ENCODE results near the gene TELO2.
"Not testable (repeated sequence)": the region's sequence is repeated elsewhere in the genome, so short reads cannot be mapped to it uniquely, and the experiment has no call there.

Gene TELO2

GRCh38 chr16:1459967-1460366 is 33.2 kb upstream of the TELO2 start:
- TF ChIP-seq TAF1 (IDR thresholded peaks at IDR 0.05; ENCODE audit: borderline replicate concordance, low read depth, low read length): no peak
- TF ChIP-seq POLR2AphosphoS5 (IDR thresholded peaks at IDR 0.05; ENCODE audit: low read depth, low read length): no peak
- TF ChIP-seq POLR2A (IDR thresholded peaks at IDR 0.05; ENCODE audit: low read depth, low read length): no peak
- DNase-seq (ENCODE audit: insufficient read length) (no peak), FAIRE-seq (no peak)

DNA sequence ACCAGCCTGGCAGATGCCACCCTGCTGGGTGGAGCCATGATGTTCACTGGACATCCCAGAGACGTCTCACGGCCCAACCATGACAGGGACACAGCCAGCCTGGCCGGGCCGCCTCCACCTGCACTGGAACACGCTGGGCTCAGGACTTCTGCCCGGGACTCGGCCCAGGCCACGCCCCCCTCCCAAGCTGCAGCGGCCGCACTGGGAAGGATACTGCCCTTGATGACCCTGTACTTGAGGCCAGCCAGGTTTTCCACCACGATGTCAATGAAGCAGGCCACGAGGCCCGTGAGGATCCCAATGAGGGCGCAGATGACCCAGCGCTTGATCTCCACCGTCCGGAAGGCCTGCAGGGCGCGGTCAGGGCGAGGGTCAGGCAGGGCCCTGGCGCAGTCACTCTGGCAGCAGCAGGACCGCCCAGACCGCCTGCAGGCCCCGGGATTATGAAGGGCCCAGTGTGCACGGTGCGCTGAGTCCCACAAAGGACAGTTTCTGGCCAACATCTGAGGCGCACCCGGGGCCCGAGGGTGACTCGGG is 32.5 kb upstream of the TELO2 start:
- TF ChIP-seq TAF1 (IDR thresholded peaks at IDR 0.05; ENCODE audit: borderline replicate concordance, low read depth, low read length): no peak
- TF ChIP-seq POLR2A (IDR thresholded peaks at IDR 0.05; ENCODE audit: low read depth, low read length): no peak
- no peak for TF ChIP-seq POLR2AphosphoS5 (IDR thresholded peaks at IDR 0.05; ENCODE audit: low read depth, low read length)
- FAIRE-seq: no peak
- no peak for DNase-seq (ENCODE audit: insufficient read length)

DNA sequence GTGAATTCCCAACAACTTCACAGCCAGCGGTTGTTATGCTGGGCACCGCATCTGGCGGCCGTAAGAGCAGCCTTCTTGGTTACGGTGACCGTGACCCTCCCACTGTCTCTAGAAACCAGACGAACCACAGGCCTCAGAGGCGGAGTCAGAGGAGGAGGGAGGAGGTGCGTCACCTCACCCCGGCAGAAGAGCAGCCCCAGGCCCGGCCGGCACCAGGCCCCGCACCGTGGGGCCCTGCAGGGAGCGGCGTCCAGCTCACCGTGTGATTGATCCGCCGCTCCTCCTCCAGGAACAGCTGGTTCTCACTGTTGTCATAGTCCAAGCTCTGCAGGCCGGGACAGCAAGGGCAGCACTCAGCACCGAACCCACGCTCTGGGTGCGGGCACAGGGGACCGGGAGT is 32.0 kb upstream of the TELO2 start:
- no peak for FAIRE-seq
- no peak for DNase-seq (ENCODE audit: insufficient read length)

GRCh38 chr16:1464196-1464893 is 28.8 kb upstream of the TELO2 start:
- DNase-seq (ENCODE audit: insufficient read length): no peak
- no peak for FAIRE-seq
- TF ChIP-seq POLR2A (IDR thresholded peaks at IDR 0.05; ENCODE audit: low read depth, low read length) (no peak), POLR2AphosphoS5 (IDR thresholded peaks at IDR 0.05; ENCODE audit: low read depth, low read length) (no peak), TAF1 (IDR thresholded peaks at IDR 0.05; ENCODE audit: borderline replicate concordance, low read depth, low read length) (no peak)

More for the DNA sequence above, 32.0 kb upstream of the TELO2 start:
- TF ChIP-seq POLR2AphosphoS5 (IDR thresholded peaks at IDR 0.05; ENCODE audit: low read depth, low read length): no peak
- TF ChIP-seq POLR2A (IDR thresholded peaks at IDR 0.05; ENCODE audit: low read depth, low read length): no peak

GRCh38 chr16:1464894-1465566 is 28.1 kb upstream of the TELO2 start:
- FAIRE-seq: no peak
- no peak for TF ChIP-seq TAF1 (IDR thresholded peaks at IDR 0.05; ENCODE audit: borderline replicate concordance, low read depth, low read length)
- TF ChIP-seq POLR2AphosphoS5 (IDR thresholded peaks at IDR 0.05; ENCODE audit: low read depth, low read length): no peak
- no peak for TF ChIP-seq POLR2A (IDR thresholded peaks at IDR 0.05; ENCODE audit: low read depth, low read length)
- DNase-seq (ENCODE audit: insufficient read length): no peak

GRCh38 chr16:1465567-1465915 is 27.6 kb upstream of the TELO2 start:
- no peak for FAIRE-seq
- no peak for DNase-seq (ENCODE audit: insufficient read length)
- no peak for TF ChIP-seq TAF1 (IDR thresholded peaks at IDR 0.05; ENCODE audit: borderline replicate concordance, low read depth, low read length)
- no peak for TF ChIP-seq POLR2A (IDR thresholded peaks at IDR 0.05; ENCODE audit: low read depth, low read length)
- TF ChIP-seq POLR2AphosphoS5 (IDR thresholded peaks at IDR 0.05; ENCODE audit: low read depth, low read length): no peak

GRCh38 chr16:1466054-1466453 is 27.1 kb upstream of the TELO2 start:
- TF ChIP-seq POLR2AphosphoS5 (IDR thresholded peaks at IDR 0.05; ENCODE audit: low read depth, low read length) (no peak), POLR2A (IDR thresholded peaks at IDR 0.05; ENCODE audit: low read depth, low read length) (no peak), TAF1 (IDR thresholded peaks at IDR 0.05; ENCODE audit: borderline replicate concordance, low read depth, low read length) (no peak)
- no peak for FAIRE-seq

GRCh38 chr16:1466968-1467521 is 26.1 kb upstream of the TELO2 start:
- DNase-seq (ENCODE audit: insufficient read length) (no peak), FAIRE-seq (no peak)
- TF ChIP-seq TAF1 (IDR thresholded peaks at IDR 0.05; ENCODE audit: borderline replicate concordance, low read depth, low read length): no peak
- no peak for TF ChIP-seq POLR2AphosphoS5 (IDR thresholded peaks at IDR 0.05; ENCODE audit: low read depth, low read length)
- TF ChIP-seq POLR2A (IDR thresholded peaks at IDR 0.05; ENCODE audit: low read depth, low read length): no peak

More at GRCh38 chr16:1466054-1466453, 27.1 kb upstream of the TELO2 start:
- DNase-seq (ENCODE audit: insufficient read length): no peak

GRCh38 chr16:1468426-1468810 is 24.7 kb upstream of the TELO2 start:
- TF ChIP-seq TAF1 (IDR thresholded peaks at IDR 0.05; ENCODE audit: borderline replicate concordance, low read depth, low read length): no peak
- TF ChIP-seq POLR2A (IDR thresholded peaks at IDR 0.05; ENCODE audit: low read depth, low read length): no peak
- TF ChIP-seq POLR2AphosphoS5 (IDR thresholded peaks at IDR 0.05; ENCODE audit: low read depth, low read length): no peak
- DNase-seq (ENCODE audit: insufficient read length): no peak

GRCh38 chr16:1469141-1469540 is 24.0 kb upstream of the TELO2 start:
- DNase-seq (ENCODE audit: insufficient read length); FAIRE-seq: not testable (repeated sequence)

More at GRCh38 chr16:1468426-1468810, 24.7 kb upstream of the TELO2 start:
- no peak for FAIRE-seq

DNA sequence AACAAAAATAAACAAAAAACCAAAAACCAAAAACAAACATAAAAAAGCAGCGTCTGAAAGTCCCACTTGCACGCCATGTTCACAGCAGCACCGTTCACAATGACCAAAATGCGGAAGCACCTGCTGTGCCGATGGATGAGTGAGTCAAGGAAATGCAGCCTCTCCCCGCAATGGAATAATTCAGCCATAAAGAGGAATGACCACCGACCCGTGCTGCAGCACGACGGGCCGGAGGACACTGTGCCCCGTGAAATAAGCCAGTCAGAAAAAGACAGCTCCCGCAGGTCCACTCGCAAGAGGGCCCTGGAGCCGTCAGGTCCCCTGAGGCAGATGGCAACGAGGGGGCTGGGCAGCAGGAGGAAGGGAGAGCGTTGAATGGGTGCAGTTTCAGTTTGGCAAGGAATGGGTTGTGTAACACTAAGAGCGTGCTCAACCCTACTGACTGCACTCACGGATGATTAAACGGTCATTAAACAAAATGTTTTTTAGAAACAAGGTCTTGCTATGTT is 23.4 kb upstream of the TELO2 start:
- FAIRE-seq (no peak), DNase-seq (ENCODE audit: insufficient read length) (no peak)
- TF ChIP-seq POLR2AphosphoS5 (IDR thresholded peaks at IDR 0.05; ENCODE audit: low read depth, low read length) (no peak), TAF1 (IDR thresholded peaks at IDR 0.05; ENCODE audit: borderline replicate concordance, low read depth, low read length) (no peak), POLR2A (IDR thresholded peaks at IDR 0.05; ENCODE audit: low read depth, low read length) (no peak)

Measured in GM12892 (cell line).